Mesendoderm (in vitro differentiated cells): Measurements from ENCODE around the gene KAZN.

Experiments used
- DNase-seq: peaks from one replicate; pipeline ENCODE4 v3.0.0; 2013
- H2AK5ac ChIP-seq: 2 replicates; pipeline ENCODE4 v1.6.1; 2013; ENCODE audit warnings: low read length, inconsistent platforms
- H2BK120ac ChIP-seq: 2 replicates; pipeline ENCODE4 v1.6.1; 2013; ENCODE audit warnings: low read depth, mild to moderate bottlenecking, low read length, moderate library complexity, mixed read lengths
- H2BK15ac ChIP-seq: replicated peaks from 2 replicates; pipeline ENCODE4 v1.6.1; 2013; ENCODE audit warnings: low read depth, mild to moderate bottlenecking, moderate library complexity
- H2BK5ac ChIP-seq: 2 replicates; pipeline ENCODE4 v1.6.1; 2013; ENCODE audit warnings: low read length, inconsistent platforms
- H3K18ac ChIP-seq: 2 replicates; pipeline ENCODE4 v1.6.1; 2013; ENCODE audit warnings: mild to moderate bottlenecking, low read length, mixed read lengths
- H3K23ac ChIP-seq: one replicate; pipeline ENCODE4 v1.6.1; 2013; ENCODE audit warnings: low read length
- H3K27ac ChIP-seq: 2 replicates; pipeline ENCODE4 v1.5.1; 2013; ENCODE audit warnings: low read depth, mild to moderate bottlenecking, inconsistent platforms, low read length, moderate library complexity
- H3K27me3 ChIP-seq: 2 replicates; pipeline ENCODE4 v1.6.1; 2013; ENCODE audit warnings: low read length, control low read depth, mild to moderate bottlenecking, inconsistent platforms; ENCODE audit not compliant: insufficient read depth, poor library complexity
- H3K36me3 ChIP-seq: 2 replicates; pipeline ENCODE4 v1.6.1; 2013; ENCODE audit warnings: low read length, inconsistent platforms; ENCODE audit not compliant: control insufficient read depth, insufficient read depth
- H3K4ac ChIP-seq: one replicate; pipeline ENCODE4 v1.6.1; 2013; ENCODE audit warnings: low read depth, mild to moderate bottlenecking, low read length, moderate library complexity
- H3K4me1 ChIP-seq: 2 replicates; pipeline ENCODE4 v1.6.1; 2013; ENCODE audit warnings: low read depth, low read length, inconsistent platforms; ENCODE audit not compliant: control insufficient read depth
- H3K4me2 ChIP-seq: 2 replicates; pipeline ENCODE4 v1.6.1; 2013; ENCODE audit warnings: low read length
- H3K4me3 ChIP-seq: 2 replicates; pipeline ENCODE4 v1.5.1; 2013; ENCODE audit warnings: mild to moderate bottlenecking, low read length
- H3K56ac ChIP-seq: one replicate; pipeline ENCODE4 v1.6.1; 2013; ENCODE audit warnings: low read length
- H3K79me1 ChIP-seq: 2 replicates; pipeline ENCODE4 v1.6.1; 2013; ENCODE audit warnings: low read length, inconsistent platforms
- H3K79me2 ChIP-seq: 2 replicates; pipeline ENCODE4 v1.6.1; 2013; ENCODE audit warnings: mild to moderate bottlenecking, low read length; ENCODE audit not compliant: control insufficient read depth, insufficient read depth
- H3K9ac ChIP-seq: 2 replicates; pipeline ENCODE4 v1.6.1; 2013; ENCODE audit warnings: low read length, inconsistent platforms
- H4K5ac ChIP-seq: one replicate; pipeline ENCODE4 v1.6.1; 2013; ENCODE audit warnings: low read length
- H4K8ac ChIP-seq: one replicate; pipeline ENCODE4 v1.6.1; 2013; ENCODE audit warnings: low read depth, mild to moderate bottlenecking, control low read depth, low read length, moderate library complexity
- WGBS: extraction: QIAGEN DNeasy Blood & Tissue Kit; methylation state at CpG from one replicate; pipeline ENCODE4 v1.1.7; 2013; ENCODE audit warnings: low lambda C conversion rate, missing lambda C conversion rate; ENCODE audit not compliant: insufficient coverage; ENCODE audit errors: extremely low coverage; 5-methylcytosine and 5-hydroxymethylcytosine counted together

Gene KAZN

GRCh38 chr1:14845851-14846250, 247.4 kb downstream of the KAZN start:
- H3K4me3 ChIP-seq, result no peak overlapping the region
- H3K27ac ChIP-seq, result no peak overlapping the region
- no CpG with 5 or more reads among the region's 5 CpGs for WGBS
- H3K4me1 ChIP-seq, result no peaks in the 10 kb centered on the region
- H3K9ac ChIP-seq, result no peak overlapping the region
- H3K23ac ChIP-seq, result no peak overlapping the region
- no peak overlapping the region for H2BK5ac ChIP-seq
- H3K56ac ChIP-seq, result no peak overlapping the region
- H3K79me1 ChIP-seq, result no peaks in the 10 kb centered on the region
- no peak overlapping the region for H3K4me2 ChIP-seq
- H3K36me3 ChIP-seq, result no peaks in the 10 kb centered on the region
- no peak overlapping the region for H2AK5ac ChIP-seq
- DNase-seq, result no peak
- no peak overlapping the region for H4K8ac ChIP-seq
- H3K4ac ChIP-seq, result no peak overlapping the region
- no peak overlapping the region for H3K18ac ChIP-seq
- no peak overlapping the region for H2BK120ac ChIP-seq
- no peak overlapping the region for H2BK15ac ChIP-seq
- no peaks in the 10 kb centered on the region for H3K27me3 ChIP-seq
- H3K79me2 ChIP-seq, result no peaks in the 10 kb centered on the region
- H4K5ac ChIP-seq, result no peak overlapping the region

DNA sequence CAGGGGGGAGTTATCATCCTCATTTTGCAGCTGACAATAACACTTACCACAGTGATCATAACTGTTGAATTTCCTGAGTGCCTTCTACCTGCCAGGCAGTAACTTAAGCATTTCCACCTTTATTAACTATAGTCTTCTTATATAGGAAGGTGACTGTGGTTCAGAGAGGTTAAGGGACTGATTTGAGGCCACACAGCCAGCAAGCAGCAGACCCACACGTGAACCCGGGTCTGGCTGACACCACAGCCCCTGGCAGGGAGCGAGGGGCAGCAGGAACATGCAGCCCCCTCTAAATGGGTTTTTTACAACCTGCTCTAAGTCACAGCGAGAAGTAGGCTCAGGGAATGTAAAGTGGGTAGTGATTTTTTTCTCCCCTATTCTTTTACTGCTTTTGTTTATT, 248.2 kb downstream of the KAZN start:
- no peaks in the 10 kb centered on the region for H3K79me1 ChIP-seq
- H2BK5ac ChIP-seq, result no peak overlapping the region
- no peaks in the 10 kb centered on the region for H3K27me3 ChIP-seq
- H3K56ac ChIP-seq, result no peak overlapping the region
- H3K27ac ChIP-seq, result no peak overlapping the region
- no peak overlapping the region for H2BK120ac ChIP-seq
- no peak for DNase-seq
- H3K4me2 ChIP-seq, result no peak overlapping the region
- H3K4ac ChIP-seq, result no peak overlapping the region
- H3K36me3 ChIP-seq, result no peaks in the 10 kb centered on the region
- WGBS, result no CpG with 5 or more reads among the region's 4 CpGs
- no peak overlapping the region for H4K8ac ChIP-seq
- H3K23ac ChIP-seq, result no peak overlapping the region
- H2BK15ac ChIP-seq, result no peak overlapping the region
- no peak overlapping the region for H4K5ac ChIP-seq
- no peaks in the 10 kb centered on the region for H3K79me2 ChIP-seq
- no peak overlapping the region for H3K4me3 ChIP-seq
- H2AK5ac ChIP-seq, result no peak overlapping the region
- H3K9ac ChIP-seq, result no peak overlapping the region
- H3K4me1 ChIP-seq, result no peaks in the 10 kb centered on the region
- H3K18ac ChIP-seq, result no peak overlapping the region

GRCh38 chr1:14848203-14848602, 249.7 kb downstream of the KAZN start:
- Histone ChIP-seq H3K4me1 (no peaks in the 10 kb centered on the region), H2AK5ac (no peak overlapping the region), H3K79me1 (no peaks in the 10 kb centered on the region), H3K36me3 (no peaks in the 10 kb centered on the region), H2BK120ac (no peak overlapping the region), H3K4ac (no peak overlapping the region), H3K56ac (no peak overlapping the region), H3K4me2 (no peak overlapping the region), H3K4me3 (no peak overlapping the region), H3K18ac (no peak overlapping the region), H3K23ac (no peak overlapping the region), H3K27me3 (no peaks in the 10 kb centered on the region), H2BK15ac (no peak overlapping the region), H3K79me2 (no peaks in the 10 kb centered on the region), H4K8ac (no peak overlapping the region), H3K9ac (no peak overlapping the region), H2BK5ac (no peak overlapping the region), H4K5ac (no peak overlapping the region), H3K27ac (no peak overlapping the region)
- no CpG with 5 or more reads among the region's 6 CpGs for WGBS
- DNase-seq, result no peak

DNA sequence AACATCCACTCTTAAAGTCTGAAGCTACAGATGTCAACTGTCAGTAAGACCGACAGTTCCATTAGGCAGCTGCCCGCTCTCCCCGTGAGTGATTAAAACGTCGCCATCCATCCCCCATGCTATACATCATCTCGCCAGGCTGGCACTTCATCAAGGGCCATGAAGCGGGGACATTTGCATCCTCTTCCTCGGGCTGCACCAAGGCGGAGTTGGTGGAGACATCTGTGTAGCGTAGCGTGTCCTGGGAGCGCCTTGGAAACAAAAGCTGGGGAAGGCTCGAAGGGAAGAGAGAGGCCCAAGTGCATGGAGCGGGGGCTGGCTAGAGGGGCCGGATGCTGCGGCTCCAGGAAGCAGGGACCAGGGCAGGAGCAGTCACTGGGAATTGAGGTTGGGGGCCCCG, 250.1 kb downstream of the KAZN start:
- H3K4me3 ChIP-seq, result no peak overlapping the region
- WGBS, result no CpG with 5 or more reads among the region's 17 CpGs
- H4K8ac ChIP-seq, result no peak overlapping the region
- no peak overlapping the region for H4K5ac ChIP-seq
- no peak overlapping the region for H2AK5ac ChIP-seq
- no peak overlapping the region for H3K18ac ChIP-seq
- no peaks in the 10 kb centered on the region for H3K79me2 ChIP-seq
- no peaks in the 10 kb centered on the region for H3K36me3 ChIP-seq
- DNase-seq, result no peak
- no peak overlapping the region for H3K27ac ChIP-seq
- no peak overlapping the region for H2BK15ac ChIP-seq
- no peaks in the 10 kb centered on the region for H3K27me3 ChIP-seq
- no peaks in the 10 kb centered on the region for H3K4me1 ChIP-seq
- no peak overlapping the region for H3K23ac ChIP-seq
- H3K56ac ChIP-seq, result no peak overlapping the region
- no peak overlapping the region for H3K9ac ChIP-seq
- no peak overlapping the region for H3K4ac ChIP-seq
- H2BK5ac ChIP-seq, result no peak overlapping the region
- H3K4me2 ChIP-seq, result no peak overlapping the region
- H3K79me1 ChIP-seq, result no peaks in the 10 kb centered on the region
- no peak overlapping the region for H2BK120ac ChIP-seq

- H3K4me3 ChIP-seq, result no peak overlapping the region
- no peak overlapping the region for H3K23ac ChIP-seq
- no peak overlapping the region for H4K5ac ChIP-seq
- H3K4me1 ChIP-seq, result no peaks in the 10 kb centered on the region
- no peak overlapping the region for H3K9ac ChIP-seq
- WGBS, result no CpG with 5 or more reads among the region's 8 CpGs
- no peak overlapping the region for H2BK120ac ChIP-seq
- no peaks in the 10 kb centered on the region for H3K79me2 ChIP-seq
- H3K27me3 ChIP-seq, result no peaks in the 10 kb centered on the region
- no peak overlapping the region for H4K8ac ChIP-seq
- H3K79me1 ChIP-seq, result no peaks in the 10 kb centered on the region
- H3K18ac ChIP-seq, result no peak overlapping the region
- DNase-seq, result no peak
- no peak overlapping the region for H3K4ac ChIP-seq
- H3K36me3 ChIP-seq, result no peaks in the 10 kb centered on the region
- H3K27ac ChIP-seq, result no peak overlapping the region
- H2BK15ac ChIP-seq, result no peak overlapping the region
- no peak overlapping the region for H3K4me2 ChIP-seq
- H2AK5ac ChIP-seq, result no peak overlapping the region
- no peak overlapping the region for H2BK5ac ChIP-seq
- no peak overlapping the region for H3K56ac ChIP-seq
Measured at GRCh38 chr1:14849038-14849437, 250.6 kb downstream of the KAZN start.

GRCh38 chr1:14850563-14850962, 252.1 kb downstream of the KAZN start:
- Histone ChIP-seq H3K4me1 (peaks cover 4% of the 10 kb centered on the region), H3K23ac (no peak overlapping the region), H2BK5ac (no peak overlapping the region), H4K5ac (no peak overlapping the region), H3K18ac (no peak overlapping the region), H3K4me2 (no peak overlapping the region), H3K4me3 (no peak overlapping the region), H3K79me1 (no peaks in the 10 kb centered on the region), H3K27me3 (no peaks in the 10 kb centered on the region), H2AK5ac (no peak overlapping the region), H3K27ac (no peak overlapping the region), H3K79me2 (no peaks in the 10 kb centered on the region), H3K4ac (no peak overlapping the region), H3K36me3 (no peaks in the 10 kb centered on the region), H2BK15ac (no peak overlapping the region), H2BK120ac (no peak overlapping the region), H3K56ac (no peak overlapping the region), H3K9ac (no peak overlapping the region), H4K8ac (no peak overlapping the region)
- no peak for DNase-seq
- no CpG with 5 or more reads among the region's 5 CpGs for WGBS
